Activated T-cell treated with anti-CD3 and anti-CD28 coated beads for 1 hour (primary cell): Measurements from ENCODE around the gene ANKRD55.
"Not testable (repeated sequence)": the region's sequence is repeated elsewhere in the genome, so short reads cannot be mapped to it uniquely, and the experiment has no call there.

Experiments used
- DNase-seq: peaks from one replicate; pipeline ENCODE4 v3.0.0-alpha.2; 2020; ENCODE audit warnings: low read depth

Gene ANKRD55

GRCh38 chr5:56168066-56168478 lies 65.1 kb downstream of the ANKRD55 start:
- DNase-seq: no peak

- no peak for DNase-seq
Observed at GRCh38 chr5:56167519-56167918, 65.6 kb downstream of the ANKRD55 start.

- DNase-seq: no peak
Observed at GRCh38 chr5:56166671-56167385, 66.3 kb downstream of the ANKRD55 start.

- DNase-seq: no peak
Observed at GRCh38 chr5:56164376-56164775, 68.8 kb downstream of the ANKRD55 start.

GRCh38 chr5:56161927-56162326 lies 71.2 kb downstream of the ANKRD55 start:
- no peak for DNase-seq

GRCh38 chr5:56161439-56161823 lies 71.7 kb downstream of the ANKRD55 start:
- no peak for DNase-seq

- DNase-seq: no peak
Observed at GRCh38 chr5:56160723-56161438, 72.2 kb downstream of the ANKRD55 start.

- no peak for DNase-seq
Observed at GRCh38 chr5:56159521-56159947, 73.6 kb downstream of the ANKRD55 start.

GRCh38 chr5:56158331-56158960 lies 74.7 kb downstream of the ANKRD55 start:
- DNase-seq: no peak

- not testable (repeated sequence) for DNase-seq
Observed at GRCh38 chr5:56157191-56157621, 75.9 kb downstream of the ANKRD55 start.

- not testable (repeated sequence) for DNase-seq
Observed at GRCh38 chr5:56156585-56157190, 76.4 kb downstream of the ANKRD55 start.

- no peak for DNase-seq
Observed at GRCh38 chr5:56155992-56156584, 77.0 kb downstream of the ANKRD55 start.

GRCh38 chr5:56154732-56155484 lies 78.2 kb downstream of the ANKRD55 start:
- no peak for DNase-seq

GRCh38 chr5:56152437-56152836 lies 80.7 kb downstream of the ANKRD55 start:
- DNase-seq: no peak

- DNase-seq: not testable (repeated sequence)
Observed at GRCh38 chr5:56150756-56151155, 82.4 kb downstream of the ANKRD55 start.

GRCh38 chr5:56148453-56148971 lies 84.6 kb downstream of the ANKRD55 start:
- DNase-seq: no peak

- no peak for DNase-seq
Observed at GRCh38 chr5:56147659-56148230, 85.4 kb downstream of the ANKRD55 start.

- DNase-seq: no peak
Observed at GRCh38 chr5:56147106-56147505, 86.0 kb downstream of the ANKRD55 start.

GRCh38 chr5:56146674-56147073 lies 86.5 kb downstream of the ANKRD55 start:
- no peak for DNase-seq

- no peak for DNase-seq
Observed at GRCh38 chr5:56145511-56145910, 87.6 kb downstream of the ANKRD55 start.

- no peak for DNase-seq
Observed at GRCh38 chr5:56145106-56145505, 88.0 kb downstream of the ANKRD55 start.
